GM18502 (cell line): ENCODE results near the gene SV2C.
"Not testable (repeated sequence)": the region's sequence is repeated elsewhere in the genome, so short reads cannot be mapped to it uniquely, and the experiment has no call there.

Source experiments
- ATAC-seq: cut with Tn5 transposase; IDR thresholded peaks from one replicate; pipeline ENCODE4 v1.9.1; 2021; ENCODE audit warnings: mild to moderate bottlenecking; ENCODE audit not compliant: unreplicated experiment, poor library complexity

SV2C gene

DNA sequence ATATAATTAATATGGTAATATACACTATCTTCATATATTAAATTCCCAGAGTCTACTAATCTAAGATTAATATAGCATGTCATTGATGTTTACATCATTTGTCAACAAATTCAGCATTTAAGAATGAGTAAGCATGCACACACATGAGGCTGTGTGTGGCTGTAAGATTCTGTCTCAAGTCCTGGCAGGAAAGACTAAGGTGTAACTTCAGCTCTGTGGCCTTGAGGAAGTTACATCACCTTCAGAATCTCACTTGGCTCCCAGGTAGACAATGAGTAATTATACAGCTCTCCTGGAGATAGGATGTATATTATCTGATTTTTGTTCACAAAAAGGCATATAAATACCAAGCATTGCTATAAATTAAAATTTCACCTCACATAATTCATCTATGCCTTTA lies 200.5 kb downstream of the SV2C start:
- ATAC-seq: no peak

DNA sequence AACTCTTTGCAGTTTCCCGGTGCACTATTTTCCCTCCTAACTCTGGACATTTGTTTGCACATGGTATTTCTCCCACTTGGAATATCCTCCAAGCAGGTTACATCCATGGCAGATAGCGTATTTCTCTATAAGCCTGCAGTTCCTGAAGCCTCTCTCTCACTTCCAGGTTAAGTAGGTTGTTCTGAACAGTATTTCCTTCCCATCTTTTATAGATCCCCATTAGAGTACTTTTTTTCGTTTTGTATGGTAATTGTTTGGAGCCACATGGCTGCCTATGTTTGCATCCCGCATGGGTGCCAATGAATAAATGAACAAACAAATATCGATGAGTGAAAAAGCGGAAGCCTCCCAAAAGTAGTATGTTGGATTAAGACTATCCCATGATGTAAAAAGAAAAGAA lies 206.5 kb downstream of the SV2C start:
- ATAC-seq: no peak

DNA sequence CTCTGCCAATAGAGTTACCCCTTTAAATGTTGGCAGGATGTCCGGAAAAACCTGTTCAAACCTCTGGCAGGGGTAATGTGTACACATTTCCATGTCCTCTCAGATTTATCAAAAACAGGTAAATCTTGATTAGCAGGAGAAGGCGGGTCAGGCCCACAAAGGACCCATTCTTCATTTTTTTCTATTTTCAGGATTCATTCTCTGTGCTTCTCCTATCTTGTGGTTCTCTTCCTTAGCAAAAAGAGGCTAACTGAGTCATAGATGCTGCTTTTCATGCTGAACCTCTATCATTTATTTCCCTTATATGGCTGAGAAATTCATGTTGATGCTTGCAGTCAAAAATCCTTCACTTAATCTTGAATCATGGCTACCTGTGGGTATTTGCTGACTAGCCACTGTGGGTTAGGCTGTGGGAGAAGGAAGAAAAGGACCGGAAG lies 207.2 kb downstream of the SV2C start:
- no peak for ATAC-seq

DNA sequence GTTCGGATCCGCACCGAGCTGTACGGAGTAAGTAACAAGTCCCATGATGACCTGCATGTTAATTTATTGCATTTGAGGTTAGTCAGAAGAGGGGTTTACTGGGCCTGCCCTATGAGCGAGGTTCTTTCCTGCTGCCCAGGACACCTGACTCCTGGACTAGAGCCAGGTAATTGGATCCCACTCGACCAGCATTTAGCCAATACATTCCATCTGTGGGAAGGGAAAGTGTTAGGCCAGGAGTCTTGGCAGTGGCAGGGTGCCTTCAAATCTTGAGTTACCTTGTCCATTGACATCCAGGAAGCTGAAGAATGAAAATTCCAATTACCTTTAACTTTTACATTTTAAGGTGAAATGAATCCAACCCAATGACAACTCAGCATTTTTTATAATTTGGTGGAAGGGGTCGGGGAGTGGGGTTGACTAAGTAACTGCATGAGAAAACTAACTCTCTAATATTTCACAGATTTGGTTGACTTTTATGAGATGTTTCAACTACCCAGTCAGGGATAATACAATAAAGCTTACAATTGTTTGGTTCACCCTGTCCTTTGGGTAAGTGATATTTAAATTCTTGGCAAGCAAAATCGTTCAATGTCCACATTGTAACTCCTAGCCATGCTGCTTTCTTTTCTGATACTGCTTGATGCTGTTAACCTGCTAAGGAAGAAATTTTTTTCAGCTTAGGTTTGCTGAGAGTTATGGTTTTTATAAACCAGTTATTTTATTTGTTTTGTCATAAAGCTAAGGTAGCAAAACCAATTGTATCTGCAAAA lies 208.3 kb downstream of the SV2C start:
- no peak for ATAC-seq

DNA sequence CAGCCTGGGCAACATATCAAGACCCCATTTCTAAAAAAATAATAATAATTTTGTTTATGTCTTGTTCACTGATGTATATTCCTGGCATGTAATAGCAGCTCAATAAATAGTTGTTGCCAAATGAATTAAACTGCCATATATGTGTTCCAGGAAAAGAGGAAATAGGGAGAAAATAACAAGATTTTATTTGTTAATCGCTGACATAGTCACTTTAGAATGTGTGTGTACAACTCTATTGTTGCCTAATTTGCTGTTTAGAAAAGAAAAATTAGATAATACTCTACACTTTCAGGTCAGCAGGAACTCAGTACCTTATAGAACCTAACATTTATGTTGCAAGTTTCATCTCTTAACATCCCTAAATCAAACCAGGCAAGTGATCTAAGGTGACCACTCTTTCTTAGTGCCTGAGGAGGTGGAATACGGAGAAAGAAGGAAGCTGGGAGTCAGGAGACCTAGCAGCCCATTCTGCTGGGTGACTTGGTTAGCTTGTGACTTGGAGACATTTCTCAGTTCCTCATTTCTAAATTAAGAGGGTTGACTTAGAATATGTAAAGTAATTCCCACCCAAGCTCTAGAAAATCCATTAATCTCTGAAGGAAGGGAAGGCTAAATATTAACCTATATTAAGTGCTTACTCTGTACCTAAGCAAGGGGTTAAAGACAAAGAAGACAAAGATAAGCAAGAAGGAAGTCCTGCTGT lies 209.6 kb downstream of the SV2C start:
- peak; percentile 85 for ATAC-seq

DNA sequence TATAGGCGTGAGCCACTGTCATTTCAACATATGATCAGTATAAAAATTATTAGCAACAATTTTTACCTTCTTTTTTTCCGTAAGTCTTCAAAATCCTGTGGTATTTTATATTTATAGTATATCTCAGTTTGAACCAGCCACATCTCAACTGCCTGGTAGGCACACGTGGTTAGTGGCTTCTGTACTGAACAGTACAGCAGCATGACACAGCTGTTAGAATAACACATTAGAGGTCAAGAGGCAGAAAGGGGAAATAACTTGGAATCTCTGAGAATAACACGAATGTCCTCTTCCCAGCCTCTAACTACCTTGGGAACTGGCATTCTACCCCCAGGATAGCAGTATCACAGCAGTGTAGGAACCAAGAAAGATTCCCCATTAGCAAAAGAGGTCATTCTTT lies 211.4 kb downstream of the SV2C start:
- peak; percentile 51 for ATAC-seq

DNA sequence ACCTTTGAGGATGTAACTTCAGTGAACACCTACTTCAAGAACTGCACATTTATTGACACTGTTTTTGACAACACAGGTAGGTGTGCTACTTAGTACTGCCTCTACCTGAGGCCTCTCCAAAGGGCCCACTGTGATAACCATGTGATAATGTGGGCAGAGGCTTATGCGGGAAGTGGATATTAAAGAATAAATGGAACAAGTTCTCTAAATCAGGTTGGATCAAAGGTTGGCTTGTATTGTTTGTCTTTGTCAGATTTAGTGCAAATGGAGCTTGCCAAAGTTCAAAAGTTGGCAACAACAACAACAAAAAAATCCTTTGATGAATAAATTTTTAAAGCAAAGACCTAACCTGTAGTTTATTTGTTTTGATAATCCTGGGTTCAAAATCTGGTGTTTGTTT lies 215.7 kb downstream of the SV2C start:
- ATAC-seq: no peak

DNA sequence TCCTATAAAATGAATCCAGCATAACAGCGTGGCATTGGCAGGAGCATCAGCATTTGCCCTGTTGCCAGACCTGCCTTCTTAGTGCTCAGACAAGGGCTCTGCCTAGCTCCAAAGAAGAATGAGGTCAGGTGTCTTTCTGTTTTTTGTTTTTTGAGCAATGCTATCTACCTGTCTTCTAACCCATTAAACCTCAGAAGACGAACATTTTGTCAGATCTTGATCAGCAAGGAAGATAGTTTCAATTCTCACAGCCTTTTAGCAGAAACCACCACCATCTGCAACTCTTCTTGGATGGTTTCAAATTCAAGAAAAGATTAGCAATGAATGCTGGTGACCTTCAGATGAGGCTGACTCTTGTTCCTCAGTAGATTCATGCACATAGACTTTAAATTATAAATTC lies 216.4 kb downstream of the SV2C start:
- no peak for ATAC-seq

DNA sequence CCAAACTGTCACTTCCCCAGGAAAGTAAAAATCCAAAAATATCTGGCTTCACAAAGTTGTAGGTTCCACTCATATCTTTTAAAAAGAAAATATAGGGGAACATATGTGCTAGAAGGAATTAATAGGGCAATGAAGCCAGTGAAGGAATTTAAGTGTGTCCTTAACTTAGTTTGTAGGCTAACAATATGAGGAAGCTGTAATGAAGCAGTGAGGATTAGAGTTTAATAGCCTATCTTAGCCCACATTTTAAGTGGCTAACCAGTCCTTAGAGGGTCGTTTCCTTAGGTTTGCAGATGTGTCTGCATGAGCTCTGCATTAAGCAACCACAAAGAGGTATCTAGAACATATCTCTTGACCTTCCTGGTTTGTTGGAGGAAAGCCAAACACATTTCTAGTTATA lies 218.7 kb downstream of the SV2C start:
- ATAC-seq: not testable (repeated sequence)

DNA sequence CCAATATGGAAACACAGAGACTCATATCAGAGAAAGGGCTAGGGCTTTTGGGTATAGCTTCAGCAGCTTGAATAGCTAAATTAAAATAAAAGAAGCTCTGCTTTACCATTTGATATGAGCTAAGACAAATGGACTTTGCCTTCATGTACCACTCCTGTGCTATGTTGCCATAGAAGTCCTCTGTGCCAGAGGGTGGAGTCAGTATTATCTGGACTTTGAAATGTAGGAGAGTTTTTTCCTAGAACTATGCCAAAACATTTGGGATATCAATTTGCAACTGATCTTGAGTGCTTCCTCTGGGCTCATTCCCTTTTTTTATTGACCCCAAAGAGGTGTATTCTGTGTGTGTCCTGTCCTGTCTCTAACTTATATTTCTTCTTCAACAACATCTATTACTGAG lies 219.5 kb downstream of the SV2C start:
- not testable (repeated sequence) for ATAC-seq

DNA sequence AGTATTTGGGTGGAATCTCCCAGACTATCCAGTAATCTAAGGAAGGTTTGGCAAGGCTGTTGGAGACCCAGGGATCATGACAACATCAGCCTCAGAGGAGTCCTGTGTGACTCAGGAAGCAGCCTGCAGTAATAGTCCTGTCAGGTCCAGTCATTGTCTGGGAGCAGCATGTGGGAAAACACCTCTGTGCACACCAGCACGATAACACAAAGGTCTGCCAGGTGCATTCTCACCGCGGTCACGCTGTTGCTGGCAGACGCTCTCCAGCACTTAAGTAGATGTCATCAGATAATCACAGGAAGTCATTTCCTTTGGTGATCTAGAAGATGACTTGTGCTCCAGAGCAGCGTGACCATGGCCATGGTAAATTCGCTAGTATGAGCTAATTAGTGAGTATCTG lies 220.7 kb downstream of the SV2C start:
- ATAC-seq: peak; percentile 84

DNA sequence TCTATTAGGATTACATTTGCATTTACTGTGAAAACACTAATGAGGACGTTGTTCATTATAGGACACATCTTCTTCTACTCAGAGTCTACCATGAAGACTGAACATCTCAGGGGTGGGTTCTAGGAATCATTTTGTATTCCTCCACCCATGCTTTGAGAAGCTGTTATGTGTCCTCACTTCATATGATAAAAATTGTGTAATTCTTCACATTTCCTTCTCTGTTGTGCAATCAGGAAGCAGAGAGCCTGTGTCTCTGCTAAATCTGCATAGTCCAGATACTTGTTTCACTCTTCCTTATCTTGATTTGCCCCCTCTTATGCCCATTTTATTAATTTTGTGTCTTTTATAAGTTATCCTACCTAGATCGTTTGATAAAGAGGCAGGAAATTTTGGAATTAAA lies 222.1 kb downstream of the SV2C start:
- ATAC-seq: no peak

DNA sequence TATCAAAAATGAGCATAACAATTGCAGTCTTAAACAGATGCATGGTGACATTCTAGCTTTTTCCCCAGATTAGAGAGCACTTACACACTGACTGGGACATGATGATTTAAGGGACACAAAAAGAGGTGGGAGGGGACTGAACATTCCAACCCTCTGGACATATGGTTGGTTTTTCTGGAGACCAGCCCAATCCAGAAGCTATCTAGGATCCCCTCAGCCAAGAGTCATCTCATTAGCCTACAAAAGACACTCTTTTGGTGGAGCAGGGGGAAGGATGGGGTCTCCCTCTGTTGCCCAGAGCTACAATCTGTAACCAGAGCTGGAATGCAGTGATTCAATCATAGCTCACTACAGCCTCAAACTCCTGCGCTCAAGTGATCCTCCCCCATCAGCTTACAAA lies 222.6 kb downstream of the SV2C start:
- no peak for ATAC-seq

DNA sequence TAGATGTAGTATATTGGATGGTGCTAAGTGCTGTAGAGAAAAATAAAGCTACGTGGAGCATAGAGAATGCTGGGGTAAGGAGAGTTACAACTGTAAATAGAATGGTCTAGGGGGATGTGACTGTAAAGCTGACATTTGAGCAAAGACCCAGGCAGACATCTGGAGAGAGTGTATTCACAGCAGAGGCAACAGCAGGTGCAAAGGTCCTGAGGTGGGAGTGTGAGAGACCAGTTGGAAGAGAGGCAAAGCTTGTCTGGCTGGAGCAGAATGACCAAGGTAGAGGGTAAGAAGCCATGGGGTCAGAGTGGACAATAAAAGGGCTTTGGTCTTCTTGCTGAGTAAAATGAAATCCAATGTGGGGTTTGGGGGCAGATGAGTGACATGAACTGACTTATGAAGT lies 227.0 kb downstream of the SV2C start:
- ATAC-seq: no peak

DNA sequence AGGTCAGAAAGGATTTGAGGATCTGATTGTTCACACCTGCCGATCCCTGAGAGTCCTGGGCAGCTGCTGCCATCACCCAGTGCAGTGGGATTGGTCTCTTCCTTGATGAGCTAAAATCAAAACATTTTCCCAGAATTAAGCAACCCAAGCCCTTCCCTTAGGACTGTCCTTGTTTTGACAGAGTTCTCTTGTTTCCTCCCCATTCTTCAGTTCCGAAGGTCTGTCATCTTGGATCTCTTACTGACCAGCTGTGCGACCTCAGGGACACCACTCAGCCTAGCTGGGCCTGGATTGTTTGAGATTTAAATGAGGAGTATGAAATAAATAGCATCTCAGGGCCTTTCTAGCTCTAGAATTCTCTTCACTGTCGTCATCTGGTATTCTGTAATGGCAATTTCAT lies 229.6 kb downstream of the SV2C start:
- ATAC-seq: no peak

DNA sequence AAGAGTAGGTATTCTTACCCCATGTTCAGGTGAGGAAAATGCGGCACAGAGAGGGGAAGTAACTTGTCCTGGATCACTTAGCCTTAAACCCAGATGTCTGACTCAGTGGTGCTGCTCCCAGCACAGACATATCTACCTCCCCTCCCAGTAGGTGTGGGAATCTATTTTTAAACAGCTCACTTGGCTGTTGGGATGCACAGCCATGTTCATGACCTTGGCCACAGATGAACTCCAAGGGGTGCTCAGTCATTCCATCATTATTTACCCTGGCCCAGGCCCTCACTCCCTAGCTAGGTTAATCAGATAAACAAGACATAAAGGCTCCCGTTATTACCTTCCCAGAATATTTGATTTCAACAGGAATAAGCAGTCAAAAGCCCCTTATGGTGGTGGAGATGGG lies 231.5 kb downstream of the SV2C start:
- ATAC-seq: no peak

DNA sequence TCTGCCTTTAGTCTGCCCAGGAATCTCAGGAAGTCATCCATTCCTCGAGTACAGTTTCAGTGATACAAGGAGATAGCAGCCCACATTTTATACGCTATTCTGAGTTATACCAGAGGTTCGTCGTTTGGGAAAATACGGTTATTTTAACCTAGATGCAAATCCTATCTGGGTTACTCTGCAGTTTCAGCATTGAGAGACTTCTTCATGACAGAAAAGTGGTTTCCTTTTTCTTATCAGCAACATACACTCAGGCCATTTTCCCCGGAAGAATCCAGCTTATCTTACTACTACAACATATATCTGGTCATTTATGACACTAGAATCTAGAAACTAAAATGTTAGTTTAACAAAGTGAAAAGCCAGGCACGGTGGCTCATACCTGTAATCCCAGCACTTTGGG lies 236.5 kb downstream of the SV2C start:
- ATAC-seq: no peak

DNA sequence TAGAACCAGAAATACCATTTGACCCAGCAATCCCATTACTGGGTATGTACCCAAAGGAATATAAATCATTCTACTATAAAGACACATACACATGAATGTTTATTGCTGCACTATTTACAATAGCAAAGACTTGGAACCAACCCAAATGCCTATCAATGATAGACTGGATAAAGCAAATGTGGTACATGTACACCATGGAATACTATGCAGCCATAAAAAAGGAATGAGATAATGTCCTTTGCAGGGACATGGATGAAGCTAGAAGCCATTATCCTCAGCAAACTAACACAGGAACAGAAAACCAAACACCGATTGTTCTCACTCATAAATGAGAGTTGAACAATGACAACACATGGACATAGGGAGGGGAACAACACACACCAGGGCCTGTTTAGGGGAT lies 240.3 kb downstream of the SV2C start:
- not testable (repeated sequence) for ATAC-seq

DNA sequence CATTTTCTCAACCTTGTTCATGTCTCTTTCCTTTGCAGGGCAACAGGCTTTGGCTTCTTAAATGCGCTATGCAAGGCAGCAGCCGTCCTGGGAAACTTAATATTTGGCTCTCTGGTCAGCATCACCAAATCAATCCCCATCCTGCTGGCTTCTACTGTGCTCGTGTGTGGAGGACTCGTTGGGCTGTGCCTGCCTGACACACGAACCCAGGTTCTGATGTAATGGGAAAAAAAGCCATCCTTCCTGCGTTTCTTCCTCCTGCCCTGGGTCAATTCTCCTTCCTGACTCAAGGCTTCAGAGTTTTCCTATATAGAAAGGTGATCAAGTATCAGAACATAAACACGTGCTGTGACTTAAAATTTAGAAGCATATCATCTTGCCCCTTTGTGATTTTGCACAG lies 242.1 kb downstream of the SV2C start:
- ATAC-seq: no peak

DNA sequence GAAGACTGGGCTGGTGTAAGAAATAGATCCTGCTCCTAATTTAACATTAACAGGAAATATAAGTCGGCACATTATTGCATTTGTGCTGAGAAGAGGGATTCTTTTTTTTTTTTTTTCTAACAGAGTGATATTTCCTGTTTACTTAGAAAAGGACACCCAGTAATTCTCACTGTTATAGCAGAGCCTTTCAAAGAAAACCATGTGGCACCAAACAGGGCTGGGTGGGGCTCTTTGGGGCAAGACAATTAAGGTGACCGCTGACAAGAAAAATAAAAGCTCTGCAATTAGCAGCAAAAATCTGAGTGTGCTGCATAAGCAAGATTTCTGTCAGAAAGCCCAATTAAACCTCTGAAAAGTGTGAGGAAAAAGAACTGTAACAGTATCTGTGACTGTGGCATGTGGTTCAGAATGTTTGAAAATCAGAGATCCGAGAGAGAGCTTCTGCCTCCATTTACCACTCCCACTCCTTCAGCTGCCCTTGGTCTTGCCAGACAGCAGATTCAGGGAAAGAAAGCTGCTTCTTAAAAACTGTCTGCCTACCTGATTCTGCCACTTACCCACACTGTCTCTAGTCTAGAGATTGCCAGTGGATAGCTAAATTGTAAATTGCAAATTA lies 242.8 kb downstream of the SV2C start:
- no peak for ATAC-seq

DNA sequence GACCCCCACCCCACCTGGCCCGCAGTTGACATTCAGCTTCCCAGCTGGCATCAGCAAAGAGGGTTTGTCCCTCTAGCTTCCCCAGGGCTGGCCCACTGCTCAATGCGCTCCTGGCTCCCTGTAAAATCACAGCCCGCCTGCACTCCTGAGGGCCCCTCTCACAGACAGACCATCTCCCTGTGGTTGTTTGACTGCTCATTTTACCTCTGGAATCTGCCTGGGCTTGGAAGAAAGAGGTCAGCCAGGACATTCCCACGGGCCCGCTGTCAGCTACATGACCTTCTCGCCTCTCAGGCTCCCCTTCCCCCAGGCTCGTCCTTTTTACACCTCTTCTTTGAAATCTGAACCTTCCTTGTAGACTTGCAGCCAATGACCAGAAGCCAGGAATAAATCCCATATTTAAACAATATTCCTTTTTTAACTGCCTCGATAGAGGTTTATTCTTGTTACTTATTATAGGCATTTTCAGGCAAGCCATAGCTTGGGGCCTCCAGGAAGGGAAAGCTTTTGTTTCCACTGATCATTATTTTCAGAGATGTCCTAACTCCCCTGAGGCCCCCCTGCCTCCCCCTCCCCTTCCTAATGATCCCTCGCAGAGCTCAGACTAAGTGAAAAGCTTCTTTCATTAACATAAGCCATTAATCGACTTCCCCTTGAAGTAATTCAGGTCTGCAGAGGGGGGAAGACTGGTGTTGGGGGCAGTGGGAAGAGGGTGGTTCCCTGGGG lies 243.6 kb downstream of the SV2C start:
- ATAC-seq: no peak
